Mesenchymal stem cell (in vitro differentiated cells and primary cell): Measurements from ENCODE around the gene C2CD2.
"Not testable (repeated sequence)": the region's sequence is repeated elsewhere in the genome, so short reads cannot be mapped to it uniquely, and the experiment has no call there.

ENCODE experiments used
- DNase-seq: peaks from one replicate; pipeline ENCODE4 v3.0.0-alpha.2; 2013
- H2AFZ ChIP-seq: one replicate; pipeline ENCODE4 v1.6.1; 2013; ENCODE audit warnings: low read depth, mild to moderate bottlenecking, control low read depth, inconsistent platforms, low read length, moderate library complexity
- H2AK5ac ChIP-seq: 2 replicates; pipeline ENCODE4 v1.6.1; 2013; ENCODE audit warnings: low read length, moderate library complexity, mild to moderate bottlenecking, inconsistent platforms; ENCODE audit not compliant: severe bottlenecking
- H2BK120ac ChIP-seq: one replicate; pipeline ENCODE4 v1.6.1; 2013; ENCODE audit warnings: low read depth, mild to moderate bottlenecking, inconsistent platforms, low read length, moderate library complexity
- H2BK12ac ChIP-seq, 2 experiments: one replicate each; pipeline ENCODE4 v1.6.1; 2013; ENCODE audit warnings: inconsistent platforms in 2 of 2, low read length in 2 of 2, mild to moderate bottlenecking in 2 of 2, moderate library complexity in 2 of 2, control low read depth in 1 of 2
- H2BK15ac ChIP-seq: one replicate; pipeline ENCODE4 v1.6.1; 2013; ENCODE audit warnings: mild to moderate bottlenecking, low read depth, inconsistent platforms; ENCODE audit not compliant: poor library complexity, severe bottlenecking
- H2BK5ac ChIP-seq: 2 replicates; pipeline ENCODE4 v1.6.1; 2013; ENCODE audit warnings: low read depth, mild to moderate bottlenecking, low read length, control low read depth, inconsistent platforms; ENCODE audit not compliant: poor library complexity, severe bottlenecking
- H3K14ac ChIP-seq, 2 experiments: one replicate each; pipeline ENCODE4 v1.6.1; 2013; ENCODE audit warnings: inconsistent platforms in 2 of 2, low read length in 2 of 2, control low read depth in 1 of 2, mild to moderate bottlenecking in 1 of 2, moderate library complexity in 1 of 2
- H3K18ac ChIP-seq, 2 experiments: one replicate each; pipeline ENCODE4 v1.6.1; 2013; ENCODE audit warnings: inconsistent platforms in 2 of 2, low read length in 2 of 2, control low read depth in 1 of 2, low read depth in 1 of 2, mild to moderate bottlenecking in 1 of 2
- H3K23ac ChIP-seq, 2 experiments: one replicate each; pipeline ENCODE4 v1.6.1; 2013; ENCODE audit warnings: inconsistent platforms in 2 of 2, low read length in 2 of 2, mild to moderate bottlenecking in 2 of 2, moderate library complexity in 2 of 2, control low read depth in 1 of 2
- H3K27ac ChIP-seq: 2 replicates; pipeline ENCODE4 v1.5.1; 2013; ENCODE audit warnings: mild to moderate bottlenecking, moderate library complexity, low read length, control low read depth, inconsistent platforms; ENCODE audit not compliant: poor library complexity, severe bottlenecking
- H3K27me3 ChIP-seq, 2 experiments: 2 replicates each; pipeline versions ENCODE4 v1.6.1 to v1.7.0; 2013; ENCODE audit warnings: low read length in 2 of 2, mild to moderate bottlenecking in 2 of 2, moderate library complexity in 2 of 2, control low read depth in 1 of 2, inconsistent platforms in 1 of 2; ENCODE audit not compliant: control insufficient read depth in 1 of 2, insufficient read depth in 1 of 2
- H3K36me3 ChIP-seq, 2 experiments: 2 replicates each; pipeline versions ENCODE4 v1.6.1 to v1.7.0; 2013; ENCODE audit warnings: low read length in 2 of 2, control low read depth in 1 of 2, inconsistent platforms in 1 of 2, low read depth in 1 of 2, mild to moderate bottlenecking in 1 of 2; ENCODE audit not compliant: insufficient read depth in 2 of 2, control insufficient read depth in 1 of 2
- H3K4ac ChIP-seq, 2 experiments: one replicate each; pipeline ENCODE4 v1.6.1; 2013; ENCODE audit warnings: inconsistent platforms in 2 of 2, low read length in 2 of 2, mild to moderate bottlenecking in 2 of 2, moderate library complexity in 2 of 2, control low read depth in 1 of 2, low read depth in 1 of 2
- H3K4me1 ChIP-seq: 2 replicates; pipeline ENCODE4 v1.6.1; 2013; ENCODE audit warnings: low read depth, low read length, control low read depth; ENCODE audit not compliant: control insufficient read depth, insufficient read depth
- H3K4me2 ChIP-seq: 2 replicates; pipeline ENCODE4 v1.6.1; 2013; ENCODE audit warnings: low read length, mild to moderate bottlenecking, inconsistent platforms; ENCODE audit not compliant: poor library complexity, severe bottlenecking
- H3K4me3 ChIP-seq, 2 experiments: 2 replicates each; pipeline versions ENCODE4 v1.5.1 to v1.7.0; 2013; ENCODE audit warnings: low read length in 2 of 2, mild to moderate bottlenecking in 2 of 2, control low read depth in 1 of 2, low read depth in 1 of 2; ENCODE audit not compliant: insufficient read depth in 1 of 2
- H3K79me1 ChIP-seq: replicated peaks from 2 replicates; pipeline ENCODE4 v1.6.1; 2013; ENCODE audit warnings: mild to moderate bottlenecking, control low read depth, low read length, inconsistent platforms; ENCODE audit not compliant: poor library complexity, severe bottlenecking
- H3K9ac ChIP-seq: 2 replicates; pipeline ENCODE4 v1.7.0; 2013; ENCODE audit warnings: mild to moderate bottlenecking, low read length, moderate library complexity
- H3K9me3 ChIP-seq: 2 replicates; pipeline ENCODE4 v1.7.0; 2013; ENCODE audit warnings: mild to moderate bottlenecking, low read length; ENCODE audit not compliant: control insufficient read depth
- H4K8ac ChIP-seq: one replicate; pipeline ENCODE4 v1.6.1; 2013; ENCODE audit warnings: inconsistent platforms, mild to moderate bottlenecking, low read length, moderate library complexity
- H4K91ac ChIP-seq: one replicate; pipeline ENCODE4 v1.6.1; 2013; ENCODE audit warnings: mild to moderate bottlenecking, low read length, inconsistent platforms
- WGBS: methylation state at CpG from one replicate; pipeline ENCODE4 v1.1.7; 2013; ENCODE audit warnings: mixed read lengths; 5-methylcytosine and 5-hydroxymethylcytosine counted together

The C2CD2 gene

GRCh38 chr21:41951876-41952567 is 1.8 kb downstream of the C2CD2 start:
- no peak overlapping the region for H2BK12ac ChIP-seq
- no peak for DNase-seq
- H3K9ac ChIP-seq: peak overlapping the region; percentile 91
- H3K27me3 ChIP-seq: no peaks in the 10 kb centered on the region
- H3K4me3 ChIP-seq: peak overlapping the region in 1 of 2 experiments; percentile 97
- peaks cover 50% of the 10 kb centered on the region for H3K4me1 ChIP-seq
- H3K14ac ChIP-seq: no peak overlapping the region
- H3K9me3 ChIP-seq: no peaks in the 10 kb centered on the region
- no peak overlapping the region for H3K4ac ChIP-seq
- H2BK120ac ChIP-seq: no peak overlapping the region
- H3K23ac ChIP-seq: no peak overlapping the region
- H3K36me3 ChIP-seq: peaks cover 0 to 9% of the 10 kb centered on the region in 2 experiments
- no peak overlapping the region for H2BK15ac ChIP-seq
- no peak overlapping the region for H3K27ac ChIP-seq
- H2AFZ ChIP-seq: no peak overlapping the region
- no peak overlapping the region for H3K18ac ChIP-seq
- H3K4me2 ChIP-seq: no peak overlapping the region
- no peak overlapping the region for H2AK5ac ChIP-seq
- no peak overlapping the region for H2BK5ac ChIP-seq
- no peak overlapping the region for H4K8ac ChIP-seq
- no peak overlapping the region for H4K91ac ChIP-seq
- WGBS: 95% methylated on average over 5 of the region's 5 CpGs
- H3K79me1 ChIP-seq: peaks cover 40% of the 10 kb centered on the region

- Histone ChIP-seq H2AFZ (no peak overlapping the region), H2BK120ac (no peak overlapping the region), H3K4me1 (peaks cover 46% of the 10 kb centered on the region), H3K27me3 (no peaks in the 10 kb centered on the region), H3K9me3 (no peaks in the 10 kb centered on the region), H4K91ac (peak overlapping the region; percentile 61), H4K8ac (no peak overlapping the region), H3K4me2 (no peak overlapping the region), H2AK5ac (no peak overlapping the region), H2BK15ac (no peak overlapping the region), H3K23ac (no peak overlapping the region), H3K79me1 (peaks cover 46% of the 10 kb centered on the region), H3K36me3 (peaks cover 0 to 9% of the 10 kb centered on the region in 2 experiments), H2BK5ac (no peak overlapping the region), H3K9ac (no peak overlapping the region), H2BK12ac (peak overlapping the region in 1 of 2 experiments; percentile 0), H3K4me3 (peak overlapping the region in 1 of 2 experiments; percentile 97), H3K4ac (no peak overlapping the region), H3K27ac (no peak overlapping the region), H3K14ac (peak overlapping the region in 1 of 2 experiments; percentile 68), H3K18ac (peak overlapping the region in 1 of 2 experiments; percentile 5)
- WGBS: 73% methylated on average over 14 of the region's 14 CpGs
- no peak for DNase-seq
These were observed 2.9 kb downstream of the C2CD2 start for GRCh38 chr21:41950941-41951351.

DNA sequence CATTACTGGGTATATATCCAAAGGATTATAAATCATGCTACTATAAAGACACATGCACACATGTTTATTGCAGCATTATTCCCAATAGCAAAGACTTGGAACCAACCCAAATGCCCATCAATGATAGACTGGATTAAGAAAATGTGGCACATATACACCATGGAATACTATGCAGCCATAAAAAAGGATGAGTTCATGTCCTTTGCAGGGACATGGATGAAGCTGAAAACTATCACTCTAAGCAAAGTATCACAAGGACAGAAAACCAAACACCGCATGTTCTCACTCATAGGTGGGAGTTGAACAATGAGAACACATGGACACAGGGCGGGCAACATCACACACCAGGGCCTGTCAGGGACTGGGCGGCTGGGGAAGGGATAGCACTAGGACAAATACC is 4.2 kb downstream of the C2CD2 start:
- H2AK5ac ChIP-seq, H3K4me3 ChIP-seq, H3K27ac ChIP-seq, DNase-seq, H2BK12ac ChIP-seq, H3K9ac ChIP-seq, H2BK120ac ChIP-seq, H4K91ac ChIP-seq, H3K4me2 ChIP-seq, H3K14ac ChIP-seq, H3K18ac ChIP-seq, H2BK5ac ChIP-seq, H3K36me3 ChIP-seq, H2BK15ac ChIP-seq, H3K27me3 ChIP-seq, H2AFZ ChIP-seq, H3K9me3 ChIP-seq, H4K8ac ChIP-seq, H3K23ac ChIP-seq, H3K4ac ChIP-seq: not testable (repeated sequence)
- Histone ChIP-seq H3K79me1 (peaks cover 53% of the 10 kb centered on the region), H3K4me1 (peaks cover 38% of the 10 kb centered on the region)
- 100% methylated on average over 3 of the region's 3 CpGs for WGBS

- DNase-seq: no peak
- Histone ChIP-seq H2BK15ac (no peak overlapping the region), H3K27me3 (no peaks in the 10 kb centered on the region), H3K79me1 (peaks cover 55% of the 10 kb centered on the region), H3K4me3 (no peak overlapping the region), H3K36me3 (peaks cover 0 to 9% of the 10 kb centered on the region in 2 experiments), H3K4me2 (no peak overlapping the region), H3K9me3 (no peaks in the 10 kb centered on the region), H3K27ac (no peak overlapping the region), H3K9ac (no peak overlapping the region), H3K4ac (no peak overlapping the region), H3K14ac (peak overlapping the region in 1 of 2 experiments; percentile 92), H2BK120ac (no peak overlapping the region), H4K91ac (no peak overlapping the region), H2BK12ac (no peak overlapping the region), H2BK5ac (no peak overlapping the region), H3K4me1 (peaks cover 31% of the 10 kb centered on the region), H2AFZ (no peak overlapping the region), H3K18ac (no peak overlapping the region), H4K8ac (no peak overlapping the region), H3K23ac (no peak overlapping the region), H2AK5ac (no peak overlapping the region)
- WGBS: 98% methylated on average over 11 of the region's 11 CpGs
These were observed 4.9 kb downstream of the C2CD2 start for GRCh38 chr21:41948901-41949300.
